Psoas muscle (tissue), 8 donors: ENCODE data around the gene SUMF1. TPM values are rescaled to one million over a fixed set of nuclear protein-coding genes. Genes with fewer than 3 reads are reported as not detected.

Experiments
- ATAC-seq, 4 donors: fragments of 200-7000 bp; cut with Tn5 transposase; one replicate each; pipeline ENCODE4 v1.9.1; 2020; ENCODE audit warnings: moderate library complexity in 3 of 4, mild to moderate bottlenecking in 2 of 4
- DNase-seq, 2 donors: peaks; one replicate each; pipeline ENCODE4 v3.0.0-alpha.2; 2020
- H3K27ac ChIP-seq: fragments of 200-600 bp; one replicate; pipeline ENCODE4 v1.8.0; 2022
- H3K27me3 ChIP-seq, 3 donors: fragments of 200-600 bp in 1 of 3; one replicate each; pipeline versions ENCODE4 v1.6.1 to v1.8.0; 2013 to 2022; ENCODE audit warnings: low read length in 2 of 3, mild to moderate bottlenecking in 2 of 3, moderate library complexity in 1 of 3; ENCODE audit not compliant: insufficient read depth in 3 of 3
- H3K36me3 ChIP-seq, 2 donors: fragments of 200-600 bp in 1 of 2; one replicate each; pipeline versions ENCODE4 v1.6.1 to v1.8.0; 2013 to 2022; ENCODE audit warnings: low read depth in 1 of 2, mild to moderate bottlenecking in 1 of 2, moderate library complexity in 1 of 2; ENCODE audit not compliant: insufficient read depth in 1 of 2
- H3K4me1 ChIP-seq: fragments of 200-600 bp; one replicate; pipeline ENCODE4 v1.8.0; 2022
- H3K4me3 ChIP-seq: fragments of 200-600 bp; one replicate; pipeline ENCODE4 v1.8.0; 2022; ENCODE audit warnings: mild to moderate bottlenecking
- H3K9me3 ChIP-seq: fragments of 200-600 bp; one replicate; pipeline ENCODE4 v1.8.0; 2022
- WGBS, 3 donors: extraction: QIAGEN DNeasy Blood & Tissue Kit; methylation state at CpG; one replicate each; pipeline versions ENCODE4 v1.1.6 to v1.1.7; 2013; 5-methylcytosine and 5-hydroxymethylcytosine counted together
- intact Hi-C, 2 donors: fragments of 100-400 bp; cut with DNase I; formaldehyde crosslinking; loops; one replicate each; pipeline versions ENCODE4 v1.11.0 to v1.14.2; 2022
- polyA plus RNA-seq, 3 donors: library from polyadenylated mRNA; stranded (reverse); fragments of 200-250 nt; gene quantifications; one replicate each; pipeline ENCODE4 v1.2.3, GENCODE V29; 2013
- total RNA-seq, 4 donors: library from RNA; stranded (reverse); fragmentation: NEBNext Ultra II Directional in 2 of 4; extraction: Animal tissue kit (Norgen Biotek cat#: 25700) in 2 of 4; gene quantifications; one replicate each; pipeline versions ENCODE4 v1.2.1 to v1.2.4, GENCODE V29; 2021 to 2023
- TF ChIP-seq, protein P1 (sequence below): fragments of 200-600 bp; IDR thresholded peaks from one replicate; pipeline ENCODE4 v1.8.0; 2022; ENCODE audit warnings: antibody characterized with exemption
- donor health status: healthy with polysubstance abuse.
- donor health status: DM: no; HTN: no; CAD: no; lungs with moderate emphysema.
- donor health status: Bipolar disorder and iron deficiency.
- donor health status: healthy.
- donor health status: DM: yes; HTN: yes; CAD: no.
- donor health status: DM: no; HTN: no; CAD: no.
- donor health status: DM: no; HTN: no; CAD: no.
- donor health status: DM: yes; HTN: yes; CAD: no.

Gene SUMF1
- total and polyA plus RNA-seq, 7 donors, result 3.0 to 7.6 (median 5.0) TPM

DNA sequence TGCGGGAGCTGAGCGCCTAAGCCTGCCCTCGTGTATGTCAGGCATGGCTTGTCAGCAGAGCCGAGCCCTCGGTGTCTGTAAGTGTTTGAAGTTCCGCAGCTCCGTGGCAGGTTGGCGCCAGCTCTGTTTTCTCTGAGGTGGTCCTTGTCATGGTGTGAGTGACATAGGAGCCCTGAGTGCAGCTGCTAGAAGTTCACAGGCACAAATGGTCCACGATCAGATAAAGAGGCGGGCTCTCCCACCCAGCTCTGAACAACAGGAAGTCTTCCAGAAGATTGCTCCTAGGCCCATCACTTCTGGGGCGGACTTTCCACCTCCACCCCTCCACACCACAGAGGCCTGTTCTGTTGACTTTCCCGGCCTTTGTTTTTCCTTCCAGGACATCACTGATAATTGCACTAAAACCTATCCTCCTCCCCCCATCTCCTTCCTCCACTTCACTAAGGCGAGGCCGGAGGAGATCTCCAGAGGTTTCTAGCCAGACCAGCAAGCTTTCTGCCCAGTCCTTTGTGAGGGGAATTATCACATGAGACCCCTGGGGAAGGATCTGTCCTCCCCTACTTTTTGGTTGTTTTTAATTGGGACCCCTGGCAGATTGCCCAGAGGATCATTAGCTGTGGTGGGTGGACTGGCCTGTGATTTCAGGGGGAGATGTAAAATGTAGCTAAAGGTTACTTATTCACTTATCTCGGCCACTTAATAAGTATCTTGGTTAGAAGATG is 46.0 kb upstream of the SUMF1 start:
- 41 to 56% (median 49%) methylated on average over 14 to 15 of the region's 15 CpGs for WGBS, 3 donors
- H3K4me3 ChIP-seq, result no peak overlapping the region
- no peak for DNase-seq
- TF ChIP-seq, protein P1, sequence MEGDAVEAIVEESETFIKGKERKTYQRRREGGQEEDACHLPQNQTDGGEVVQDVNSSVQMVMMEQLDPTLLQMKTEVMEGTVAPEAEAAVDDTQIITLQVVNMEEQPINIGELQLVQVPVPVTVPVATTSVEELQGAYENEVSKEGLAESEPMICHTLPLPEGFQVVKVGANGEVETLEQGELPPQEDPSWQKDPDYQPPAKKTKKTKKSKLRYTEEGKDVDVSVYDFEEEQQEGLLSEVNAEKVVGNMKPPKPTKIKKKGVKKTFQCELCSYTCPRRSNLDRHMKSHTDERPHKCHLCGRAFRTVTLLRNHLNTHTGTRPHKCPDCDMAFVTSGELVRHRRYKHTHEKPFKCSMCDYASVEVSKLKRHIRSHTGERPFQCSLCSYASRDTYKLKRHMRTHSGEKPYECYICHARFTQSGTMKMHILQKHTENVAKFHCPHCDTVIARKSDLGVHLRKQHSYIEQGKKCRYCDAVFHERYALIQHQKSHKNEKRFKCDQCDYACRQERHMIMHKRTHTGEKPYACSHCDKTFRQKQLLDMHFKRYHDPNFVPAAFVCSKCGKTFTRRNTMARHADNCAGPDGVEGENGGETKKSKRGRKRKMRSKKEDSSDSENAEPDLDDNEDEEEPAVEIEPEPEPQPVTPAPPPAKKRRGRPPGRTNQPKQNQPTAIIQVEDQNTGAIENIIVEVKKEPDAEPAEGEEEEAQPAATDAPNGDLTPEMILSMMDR, result no peak
- no peak for ATAC-seq
- no peaks in the 10 kb centered on the region for H3K9me3 ChIP-seq
- H3K27ac ChIP-seq, result no peak overlapping the region
- H3K27me3 ChIP-seq, result no peaks in the 10 kb centered on the region
- no peaks in the 10 kb centered on the region for H3K4me1 ChIP-seq
- no peaks in the 10 kb centered on the region for H3K36me3 ChIP-seq
- intact Hi-C loops, result no loop called here

DNA sequence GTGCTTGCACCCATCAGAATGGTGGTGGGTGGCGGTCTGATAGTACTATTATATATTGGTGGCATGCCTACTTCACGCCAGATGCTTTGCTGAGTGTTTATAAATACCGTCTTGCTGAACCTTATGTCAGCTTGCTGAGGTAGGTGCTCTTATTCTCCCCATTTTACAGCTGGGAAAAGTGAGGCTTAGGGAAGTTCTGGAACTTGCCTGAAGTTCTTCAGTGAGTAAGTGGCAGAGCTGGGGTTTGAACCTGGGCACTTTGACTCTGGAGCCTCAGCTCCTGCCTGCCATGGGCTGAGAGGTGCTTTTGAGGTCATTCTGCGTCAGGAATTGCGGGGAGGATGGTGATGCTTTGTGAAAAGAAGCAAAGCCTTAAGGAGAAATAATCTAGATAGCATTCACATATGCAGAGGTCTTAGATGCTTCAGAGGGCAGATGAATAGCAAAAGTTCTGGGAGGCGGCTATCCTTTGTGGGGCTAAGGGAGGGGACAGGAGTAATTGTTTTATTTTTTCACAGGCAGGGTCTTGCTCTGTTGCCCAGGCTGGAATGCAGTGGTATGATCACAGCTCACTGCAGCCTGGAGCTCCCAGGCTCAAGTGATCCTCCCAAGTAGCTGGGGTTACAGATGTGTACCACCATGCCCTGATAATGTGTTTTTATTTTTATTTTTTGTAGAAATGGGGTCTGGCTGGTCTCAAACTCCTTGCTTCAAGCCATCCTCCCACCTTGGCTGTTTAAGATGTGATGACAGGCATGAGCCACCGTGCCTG is 44.6 kb upstream of the SUMF1 start:
- intact Hi-C loops, result no loop called here
- 77 to 81% (median 80%) methylated on average over 7 of the region's 7 CpGs for WGBS, 3 donors
- no peak for ATAC-seq
- Histone ChIP-seq H3K9me3 (no peaks in the 10 kb centered on the region), H3K27me3 (no peaks in the 10 kb centered on the region), H3K4me1 (no peaks in the 10 kb centered on the region), H3K4me3 (no peak overlapping the region), H3K36me3 (no peaks in the 10 kb centered on the region), H3K27ac (no peak overlapping the region)
- no peak for DNase-seq
- TF ChIP-seq, protein P1, result no peak

DNA sequence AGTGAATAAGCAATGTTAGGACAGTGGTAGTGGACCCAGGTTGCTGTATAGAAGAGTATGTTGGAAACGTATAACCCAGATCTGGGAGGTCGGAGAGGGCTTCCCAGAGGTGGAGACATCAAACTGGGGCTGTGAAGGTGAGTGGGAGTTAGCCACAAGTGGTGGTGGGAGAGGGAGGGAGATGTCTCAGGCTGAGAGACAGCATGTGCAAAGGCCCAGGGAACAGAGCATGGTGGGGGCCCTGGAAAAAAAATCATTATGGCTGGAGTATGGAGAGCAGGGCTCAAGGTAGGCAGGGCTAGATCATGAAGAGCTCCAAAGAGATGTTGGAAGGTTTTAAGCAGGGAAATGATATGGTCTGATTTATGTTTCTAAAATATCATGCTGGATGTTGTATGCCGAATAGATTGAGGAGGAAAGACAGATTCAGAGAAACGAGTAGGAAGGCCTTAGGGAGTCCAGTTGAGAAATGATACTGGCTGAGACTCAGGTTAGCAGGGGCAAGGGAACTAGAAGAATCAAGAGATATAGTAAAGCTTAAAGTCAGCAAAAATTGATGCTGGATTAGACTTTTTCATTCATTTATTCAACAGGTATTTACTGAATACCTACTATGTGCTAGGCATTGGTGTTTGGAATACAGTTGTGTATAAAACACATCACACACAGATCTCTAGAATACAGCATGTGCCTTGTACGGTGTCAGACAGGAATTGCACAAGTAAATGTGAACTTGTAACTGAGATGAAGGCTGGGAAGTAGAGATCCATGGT is 43.1 kb upstream of the SUMF1 start:
- H3K9me3 ChIP-seq, result no peaks in the 10 kb centered on the region
- ATAC-seq, result no peak
- H3K36me3 ChIP-seq, result no peaks in the 10 kb centered on the region
- no peak for DNase-seq
- 76 to 84% (median 79%) methylated on average over 5 of the region's 5 CpGs for WGBS, 3 donors
- H3K4me3 ChIP-seq, result no peak overlapping the region
- H3K27me3 ChIP-seq, result no peaks in the 10 kb centered on the region
- H3K27ac ChIP-seq, result no peak overlapping the region
- no peaks in the 10 kb centered on the region for H3K4me1 ChIP-seq
- intact Hi-C loops, result no loop called here
- TF ChIP-seq, protein P1, result no peak

DNA sequence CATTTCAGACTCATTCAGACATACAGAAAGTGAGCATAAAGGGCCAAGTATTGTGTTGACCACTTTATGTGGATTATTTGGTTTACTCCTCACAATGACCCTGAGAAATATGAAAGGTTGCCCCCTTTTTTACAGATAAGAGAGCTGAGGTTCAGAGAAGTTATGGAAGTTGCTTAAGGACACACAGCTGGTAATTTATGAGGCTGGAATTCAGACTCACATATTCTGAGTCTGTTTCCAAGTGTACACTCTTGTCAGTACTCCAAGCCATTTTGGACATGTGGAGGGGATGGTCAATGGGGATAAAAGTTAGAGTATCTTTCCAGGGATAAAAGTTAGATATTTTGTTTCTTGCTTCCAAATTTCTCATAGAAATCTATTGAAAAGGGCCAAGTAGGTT is 42.0 kb upstream of the SUMF1 start:
- no peak overlapping the region for H3K27ac ChIP-seq
- intact Hi-C loops, result no loop called here
- DNase-seq (no peak), ATAC-seq (no peak)
- TF ChIP-seq, protein P1, result no peak
- no peaks in the 10 kb centered on the region for H3K9me3 ChIP-seq
- no peak overlapping the region for H3K4me3 ChIP-seq
- H3K27me3 ChIP-seq, result no peaks in the 10 kb centered on the region
- no peaks in the 10 kb centered on the region for H3K4me1 ChIP-seq
- H3K36me3 ChIP-seq, result no peaks in the 10 kb centered on the region
